Measurements from ENCODE around the gene TRAPPC2.

DNA sequence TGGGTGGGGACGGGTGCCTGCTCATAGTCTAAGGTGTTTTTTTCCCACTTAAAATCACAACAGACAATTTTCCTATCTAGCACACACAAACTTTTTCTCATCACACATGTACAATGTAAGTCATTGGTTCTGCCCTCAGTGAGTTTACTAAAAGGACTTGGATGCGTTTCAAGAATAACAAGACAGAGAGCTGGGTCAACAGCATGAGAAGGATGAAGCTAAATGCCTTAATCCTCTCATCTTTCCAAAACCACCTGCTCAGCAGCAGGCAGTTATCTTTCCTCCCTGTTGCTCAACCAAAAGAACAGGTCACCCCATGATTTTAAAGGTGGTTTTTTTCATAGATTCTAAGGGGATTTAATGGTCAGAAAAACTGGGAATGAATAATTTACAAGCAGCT is 40.3 kb upstream of the TRAPPC2 start:
- TF ChIP-seq, protein P1, sequence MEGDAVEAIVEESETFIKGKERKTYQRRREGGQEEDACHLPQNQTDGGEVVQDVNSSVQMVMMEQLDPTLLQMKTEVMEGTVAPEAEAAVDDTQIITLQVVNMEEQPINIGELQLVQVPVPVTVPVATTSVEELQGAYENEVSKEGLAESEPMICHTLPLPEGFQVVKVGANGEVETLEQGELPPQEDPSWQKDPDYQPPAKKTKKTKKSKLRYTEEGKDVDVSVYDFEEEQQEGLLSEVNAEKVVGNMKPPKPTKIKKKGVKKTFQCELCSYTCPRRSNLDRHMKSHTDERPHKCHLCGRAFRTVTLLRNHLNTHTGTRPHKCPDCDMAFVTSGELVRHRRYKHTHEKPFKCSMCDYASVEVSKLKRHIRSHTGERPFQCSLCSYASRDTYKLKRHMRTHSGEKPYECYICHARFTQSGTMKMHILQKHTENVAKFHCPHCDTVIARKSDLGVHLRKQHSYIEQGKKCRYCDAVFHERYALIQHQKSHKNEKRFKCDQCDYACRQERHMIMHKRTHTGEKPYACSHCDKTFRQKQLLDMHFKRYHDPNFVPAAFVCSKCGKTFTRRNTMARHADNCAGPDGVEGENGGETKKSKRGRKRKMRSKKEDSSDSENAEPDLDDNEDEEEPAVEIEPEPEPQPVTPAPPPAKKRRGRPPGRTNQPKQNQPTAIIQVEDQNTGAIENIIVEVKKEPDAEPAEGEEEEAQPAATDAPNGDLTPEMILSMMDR (IDR thresholded peaks at IDR 0.05) = no peak
- no peak for TF ChIP-seq POLR2A (IDR thresholded peaks at IDR 0.05)

Measured in uterus (tissue), 2 donors.